Activated naive CD4-positive, alpha-beta T cell treated with anti-CD3 and anti-CD28 coated beads, Interleukin-2, amount 50 U/mL, for 24 hours (primary cell): ENCODE measurements around the gene EIF2AK3.

Experiments
- H3K27ac Mint-ChIP-seq: one replicate; pipeline ENCODE4 v1.8.0; 2021; ENCODE audit warnings: mild to moderate bottlenecking, mixed read lengths
- H3K27me3 Mint-ChIP-seq: one replicate; pipeline ENCODE4 v1.8.0; 2021; ENCODE audit warnings: mixed read lengths
- H3K36me3 Mint-ChIP-seq: one replicate; pipeline ENCODE4 v1.8.0; 2021; ENCODE audit warnings: mixed read lengths
- H3K4me1 Mint-ChIP-seq: one replicate; pipeline ENCODE4 v1.8.0; 2021; ENCODE audit warnings: mixed read lengths
- H3K4me3 Mint-ChIP-seq: one replicate; pipeline ENCODE4 v1.8.0; 2021; ENCODE audit warnings: mild to moderate bottlenecking, mixed read lengths
- H3K9me3 Mint-ChIP-seq: one replicate; pipeline ENCODE4 v1.8.0; 2021; ENCODE audit warnings: mixed read lengths

Gene EIF2AK3

DNA sequence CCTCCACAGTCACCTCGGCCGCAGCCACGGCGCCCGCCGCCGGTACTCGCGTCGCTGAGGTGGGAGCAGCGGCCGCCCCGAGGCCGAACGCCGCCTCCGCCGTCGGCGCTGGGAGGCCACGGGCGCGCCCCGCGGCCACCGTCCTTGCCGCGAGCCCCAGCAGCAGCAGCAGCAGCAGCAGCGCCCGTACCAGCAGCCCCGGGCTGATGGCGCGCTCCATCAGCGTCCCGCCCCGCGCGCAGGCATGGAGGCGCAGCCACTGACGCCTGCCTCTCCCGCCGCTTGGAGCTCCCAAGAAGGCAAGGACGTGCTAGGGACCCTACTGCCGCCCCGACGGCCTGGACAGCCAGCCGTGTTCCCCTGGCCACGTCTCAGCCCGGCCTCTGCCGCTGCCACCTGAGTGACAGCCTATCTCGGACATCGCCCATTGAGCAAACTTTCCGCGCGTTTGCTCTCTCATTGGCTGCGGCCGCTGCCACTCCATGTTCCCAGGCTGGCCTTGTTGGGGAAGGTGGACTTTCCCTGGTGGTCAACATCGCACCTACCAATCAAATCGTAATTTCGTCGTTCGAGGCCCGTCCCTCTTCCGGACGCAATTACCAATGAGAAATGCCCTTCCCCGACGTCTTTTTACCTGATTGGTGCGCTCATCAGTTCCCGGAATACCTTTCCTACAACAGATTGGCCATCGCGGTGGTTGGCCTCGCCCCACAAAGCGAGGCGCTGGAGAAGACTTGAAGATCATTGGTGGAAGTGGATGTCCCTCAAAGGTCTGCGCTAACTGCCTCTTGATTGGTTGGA is at the start of gene EIF2AK3:
Gene EIF2AK3 (minus strand): TSS at position 410 of the 801 bp plus-strand sequence. CDS start 190 bp downstream, at position 220.
- H3K36me3 Mint-ChIP-seq = no peaks in the 10 kb centered on the region
- H3K4me1 Mint-ChIP-seq = peaks cover 20% of the 10 kb centered on the region
- H3K9me3 Mint-ChIP-seq = no peaks in the 10 kb centered on the region
- peak within 1 kb of the TSS; percentile 95 for H3K27ac Mint-ChIP-seq
- no peaks in the 10 kb centered on the region for H3K27me3 Mint-ChIP-seq
- peak within 1 kb of the TSS; percentile 93 for H3K4me3 Mint-ChIP-seq

DNA sequence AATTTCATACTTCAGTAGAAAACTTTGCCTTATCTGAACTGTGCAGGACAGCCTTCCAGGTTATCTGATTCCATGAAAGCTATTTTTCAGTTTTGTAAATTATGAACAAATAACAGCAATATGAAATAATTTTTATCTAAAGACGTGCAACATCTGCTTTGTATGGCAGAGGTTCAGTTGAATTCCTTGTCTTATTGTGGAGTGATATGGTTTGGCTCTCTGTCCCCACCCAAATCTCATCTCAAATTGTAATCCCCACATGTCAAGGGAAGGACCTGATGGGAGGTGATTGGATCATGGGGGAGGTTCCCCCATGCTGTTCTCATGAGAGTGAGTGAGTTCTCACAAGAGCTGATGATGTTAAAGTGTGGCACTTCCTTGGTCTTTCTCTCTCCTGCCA is 46.1 kb upstream of the EIF2AK3 start:
- Mint-ChIP-seq H3K36me3 (no peaks in the 10 kb centered on the region), H3K4me3 (no peak overlapping the region), H3K4me1 (no peaks in the 10 kb centered on the region), H3K27me3 (no peaks in the 10 kb centered on the region), H3K27ac (no peak overlapping the region), H3K9me3 (no peaks in the 10 kb centered on the region)

DNA sequence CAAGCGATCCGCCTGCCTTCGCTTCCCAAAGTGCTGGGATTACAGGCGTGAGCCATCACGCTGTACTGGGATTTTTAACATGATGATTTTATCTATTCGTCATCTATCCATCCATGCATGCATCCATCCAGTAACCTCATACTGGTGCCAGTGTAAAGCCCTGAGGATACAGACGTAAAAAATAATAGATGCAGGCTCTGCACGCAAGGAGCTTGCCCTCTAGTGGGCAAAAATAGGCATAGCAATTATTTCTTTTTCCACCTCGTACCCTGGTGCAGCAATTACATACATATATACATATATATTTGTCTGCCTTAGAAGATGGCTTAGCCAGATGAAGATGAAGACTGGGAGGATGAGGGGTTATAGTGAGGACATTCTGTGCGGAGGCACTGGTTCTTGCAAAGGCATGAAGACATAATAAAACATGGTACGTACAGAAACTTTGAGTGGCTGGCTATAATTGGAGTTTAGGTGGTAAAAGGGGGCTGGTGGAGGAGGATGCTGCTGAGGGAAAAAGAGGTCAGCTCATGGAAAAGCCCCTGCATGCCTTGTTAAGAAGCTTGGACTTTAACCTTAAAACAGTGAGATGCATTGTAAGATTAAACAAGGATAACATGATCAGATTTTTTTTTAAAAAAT is 44.6 kb upstream of the EIF2AK3 start:
- no peaks in the 10 kb centered on the region for H3K27me3 Mint-ChIP-seq
- H3K27ac Mint-ChIP-seq = no peak overlapping the region
- H3K4me3 Mint-ChIP-seq = no peak overlapping the region
- no peaks in the 10 kb centered on the region for H3K36me3 Mint-ChIP-seq
- no peaks in the 10 kb centered on the region for H3K9me3 Mint-ChIP-seq
- no peaks in the 10 kb centered on the region for H3K4me1 Mint-ChIP-seq

DNA sequence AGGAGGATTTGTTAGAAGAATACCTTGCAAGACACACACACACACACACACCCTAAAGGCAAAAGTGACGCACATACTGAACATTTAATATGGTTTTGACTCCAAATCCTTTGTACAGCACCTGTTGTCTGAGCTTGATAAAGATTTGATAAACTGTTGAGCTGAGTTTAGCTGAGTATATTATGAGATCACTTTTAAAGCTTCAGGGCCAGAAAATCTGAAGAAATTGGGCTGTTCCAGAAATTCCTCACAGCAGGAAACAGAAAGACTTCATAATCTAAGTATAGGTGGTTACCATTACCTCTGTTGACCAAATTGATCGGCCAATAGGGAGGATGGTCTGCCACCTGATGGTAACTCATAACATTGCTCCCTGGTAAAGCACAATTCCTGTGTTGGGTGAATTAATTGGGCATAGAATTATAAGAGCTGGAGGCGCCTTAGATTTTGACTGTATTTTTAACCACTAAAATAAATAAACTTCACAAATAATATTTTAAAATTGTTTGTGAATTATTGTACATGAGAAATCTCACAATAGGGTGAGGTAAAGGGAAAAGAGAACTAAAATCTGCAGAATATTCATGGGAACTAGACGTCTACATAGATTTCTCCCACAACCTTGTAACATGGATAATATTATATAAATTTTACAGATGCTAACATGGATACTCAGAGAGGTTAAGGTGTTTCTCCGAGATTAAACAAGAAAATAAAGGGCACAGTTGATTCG is 42.4 kb upstream of the EIF2AK3 start:
- Mint-ChIP-seq H3K4me1 (no peaks in the 10 kb centered on the region), H3K27me3 (no peaks in the 10 kb centered on the region)

DNA sequence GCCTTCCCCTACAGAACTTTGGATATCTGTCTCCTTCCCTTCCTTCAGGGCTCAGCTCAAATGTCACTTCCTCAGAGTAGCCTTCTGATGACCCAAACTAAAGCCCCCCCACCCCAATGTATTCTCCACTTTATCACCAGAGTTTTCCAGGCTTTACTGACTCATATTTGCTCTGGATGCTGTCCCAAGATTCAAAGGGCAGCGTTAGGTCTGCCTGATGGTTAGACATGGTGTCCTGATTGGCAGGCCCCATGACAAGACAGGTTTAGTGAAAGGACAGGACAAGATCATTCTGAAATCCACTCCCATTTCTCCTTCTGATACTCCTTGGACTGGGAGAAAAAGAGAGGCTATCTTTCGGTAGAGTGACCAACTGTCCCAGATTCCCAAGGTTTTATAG is 41.6 kb upstream of the EIF2AK3 start:
- H3K27me3 Mint-ChIP-seq = no peaks in the 10 kb centered on the region
- H3K9me3 Mint-ChIP-seq = no peaks in the 10 kb centered on the region
- no peaks in the 10 kb centered on the region for H3K4me1 Mint-ChIP-seq
- no peak overlapping the region for H3K27ac Mint-ChIP-seq
- H3K36me3 Mint-ChIP-seq = no peaks in the 10 kb centered on the region
- H3K4me3 Mint-ChIP-seq = no peak overlapping the region

More for the DNA sequence above, 42.4 kb upstream of the EIF2AK3 start:
- no peaks in the 10 kb centered on the region for H3K9me3 Mint-ChIP-seq
- H3K4me3 Mint-ChIP-seq = no peak overlapping the region
- no peak overlapping the region for H3K27ac Mint-ChIP-seq
- no peaks in the 10 kb centered on the region for H3K36me3 Mint-ChIP-seq

DNA sequence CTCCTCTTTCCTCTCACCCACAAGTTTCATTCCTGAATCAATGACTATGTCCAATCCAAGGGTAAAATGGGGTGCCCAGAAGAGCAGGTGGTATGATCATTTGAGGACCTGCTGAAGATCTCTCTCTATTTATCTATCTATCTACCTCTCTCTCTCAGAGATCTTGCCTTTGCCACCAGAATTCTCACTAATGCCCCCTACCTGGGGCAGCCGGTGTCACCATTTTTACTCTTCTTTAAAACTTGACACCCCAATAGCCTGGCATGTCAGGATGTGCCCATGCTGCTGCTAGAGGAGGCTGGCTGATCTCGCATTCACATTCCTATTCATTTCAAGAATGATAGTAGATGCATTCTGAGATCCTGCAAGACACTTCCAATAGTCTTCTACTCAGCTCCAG is 40.0 kb upstream of the EIF2AK3 start:
- H3K4me1 Mint-ChIP-seq = no peaks in the 10 kb centered on the region
- no peak overlapping the region for H3K27ac Mint-ChIP-seq
- no peaks in the 10 kb centered on the region for H3K27me3 Mint-ChIP-seq
- no peaks in the 10 kb centered on the region for H3K9me3 Mint-ChIP-seq
- H3K36me3 Mint-ChIP-seq = no peaks in the 10 kb centered on the region
- H3K4me3 Mint-ChIP-seq = no peak overlapping the region

DNA sequence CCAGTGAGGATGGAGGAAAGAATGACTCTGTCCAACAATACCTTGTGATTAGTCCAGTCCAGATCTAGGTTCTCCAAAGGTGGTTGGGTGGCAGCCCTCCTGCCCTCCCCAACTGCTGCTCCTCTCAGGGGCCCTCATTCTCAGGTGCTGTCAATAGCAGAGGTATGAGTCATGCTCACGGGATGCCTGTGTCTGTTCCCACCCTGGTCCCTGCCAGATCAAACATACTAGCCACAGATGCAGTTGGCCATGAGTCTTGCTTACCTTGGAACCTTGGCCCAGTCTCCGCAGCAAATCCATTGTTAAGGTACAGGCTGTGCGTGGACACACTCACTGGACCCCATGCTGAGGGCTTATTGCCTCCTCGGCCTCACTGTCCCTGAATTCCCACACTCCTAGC is 39.3 kb upstream of the EIF2AK3 start:
- Mint-ChIP-seq H3K36me3 (no peaks in the 10 kb centered on the region), H3K4me1 (no peaks in the 10 kb centered on the region), H3K9me3 (no peaks in the 10 kb centered on the region), H3K27me3 (no peaks in the 10 kb centered on the region), H3K4me3 (no peak overlapping the region), H3K27ac (no peak overlapping the region)

DNA sequence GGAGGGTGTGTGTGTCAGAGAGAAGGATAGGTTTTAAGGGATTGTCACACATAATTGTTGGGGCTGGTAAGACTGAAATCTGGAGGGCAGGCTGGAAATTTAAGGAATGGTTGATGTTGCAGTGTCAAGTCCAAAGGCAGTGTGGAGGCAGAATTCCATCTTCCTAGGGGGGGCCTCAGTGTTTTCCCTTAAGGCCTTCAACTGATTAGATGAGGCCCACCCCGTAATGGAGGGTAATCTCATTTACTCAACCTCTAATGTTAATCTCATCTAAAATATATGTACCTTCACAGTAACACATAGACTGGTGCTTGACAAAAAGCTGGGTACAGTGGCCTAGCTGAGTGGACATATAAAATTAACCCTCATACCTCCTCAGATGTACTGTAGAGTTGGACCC is 33.4 kb upstream of the EIF2AK3 start:
- Mint-ChIP-seq H3K27ac (no peak overlapping the region), H3K36me3 (no peaks in the 10 kb centered on the region), H3K9me3 (no peaks in the 10 kb centered on the region), H3K4me3 (no peak overlapping the region), H3K27me3 (no peaks in the 10 kb centered on the region), H3K4me1 (no peaks in the 10 kb centered on the region)

DNA sequence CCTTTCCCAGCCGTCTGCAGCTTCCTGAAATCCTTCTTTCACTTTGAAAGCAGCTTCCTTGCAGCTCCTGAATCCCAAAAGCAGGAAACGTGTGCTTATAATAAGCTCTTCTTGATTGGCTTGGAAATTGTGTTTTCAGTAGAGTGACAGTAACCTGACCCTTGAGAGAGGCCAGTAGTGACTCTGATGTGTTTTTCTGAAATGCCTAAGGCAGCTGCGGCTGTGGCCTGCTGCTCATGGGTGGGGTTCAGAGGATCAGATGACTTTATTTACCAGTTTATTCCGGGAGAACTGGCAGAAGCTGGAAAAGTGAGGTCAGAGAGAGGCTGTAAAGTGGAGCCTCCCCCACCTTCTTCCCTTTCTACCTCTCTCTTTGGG is 32.3 kb upstream of the EIF2AK3 start:
- Mint-ChIP-seq H3K36me3 (no peaks in the 10 kb centered on the region), H3K27ac (no peak overlapping the region), H3K9me3 (no peaks in the 10 kb centered on the region), H3K27me3 (no peaks in the 10 kb centered on the region), H3K4me3 (no peak overlapping the region), H3K4me1 (no peaks in the 10 kb centered on the region)

DNA sequence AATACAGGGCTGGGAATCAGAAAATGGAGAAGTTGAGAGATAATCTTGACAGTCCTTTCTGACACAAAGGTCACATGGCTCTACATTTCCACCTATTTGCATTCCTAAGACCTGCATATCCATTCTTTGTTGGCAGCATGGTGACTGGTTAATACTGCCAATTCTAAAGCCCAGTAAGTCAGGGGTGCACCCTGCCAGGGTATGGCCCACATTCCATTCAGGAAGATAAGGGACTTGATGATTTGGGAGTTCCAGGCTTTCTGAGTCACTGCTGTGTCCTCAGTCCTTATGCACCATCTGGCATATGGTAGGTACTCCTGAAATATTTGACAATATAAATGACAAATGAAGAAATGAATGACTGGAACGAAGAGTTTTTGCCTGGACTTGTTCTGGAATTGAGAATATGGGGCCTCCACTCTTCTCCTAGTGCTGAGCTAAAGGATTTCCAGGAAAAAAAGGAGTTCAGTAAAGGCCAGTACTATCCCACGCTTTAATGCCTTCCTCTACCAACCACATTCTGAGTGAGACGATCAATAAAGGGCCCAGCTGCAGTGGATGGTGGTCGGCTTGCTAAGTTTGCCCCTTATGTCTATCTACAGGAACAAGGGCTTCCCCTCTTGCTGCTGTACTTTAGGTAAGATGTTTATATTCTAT is 31.7 kb upstream of the EIF2AK3 start:
- Mint-ChIP-seq H3K9me3 (no peaks in the 10 kb centered on the region), H3K36me3 (no peaks in the 10 kb centered on the region), H3K27ac (no peak overlapping the region), H3K27me3 (no peaks in the 10 kb centered on the region), H3K4me3 (no peak overlapping the region), H3K4me1 (no peaks in the 10 kb centered on the region)

DNA sequence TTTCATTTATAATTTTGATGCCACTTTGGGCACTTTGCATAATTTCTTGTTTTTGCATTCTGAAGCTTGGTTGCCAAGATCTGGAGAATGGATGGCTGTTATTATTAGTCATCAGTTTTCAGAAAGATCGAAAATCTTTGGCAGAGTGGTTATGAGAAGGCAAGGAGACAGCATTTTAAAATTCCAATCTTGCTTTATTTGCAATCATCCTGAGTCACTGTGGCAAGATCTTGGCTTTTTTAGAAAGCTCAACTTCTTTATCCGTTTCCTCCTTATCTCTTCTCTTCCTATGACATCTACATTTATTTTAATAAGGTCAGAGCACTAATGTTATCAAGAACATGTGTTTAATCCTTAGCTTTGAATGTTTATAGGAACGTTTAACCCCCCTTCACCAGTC is 31.1 kb upstream of the EIF2AK3 start:
- H3K27me3 Mint-ChIP-seq = no peaks in the 10 kb centered on the region
- no peaks in the 10 kb centered on the region for H3K36me3 Mint-ChIP-seq
- no peaks in the 10 kb centered on the region for H3K4me1 Mint-ChIP-seq
- no peak overlapping the region for H3K4me3 Mint-ChIP-seq
- no peaks in the 10 kb centered on the region for H3K9me3 Mint-ChIP-seq
- no peak overlapping the region for H3K27ac Mint-ChIP-seq

DNA sequence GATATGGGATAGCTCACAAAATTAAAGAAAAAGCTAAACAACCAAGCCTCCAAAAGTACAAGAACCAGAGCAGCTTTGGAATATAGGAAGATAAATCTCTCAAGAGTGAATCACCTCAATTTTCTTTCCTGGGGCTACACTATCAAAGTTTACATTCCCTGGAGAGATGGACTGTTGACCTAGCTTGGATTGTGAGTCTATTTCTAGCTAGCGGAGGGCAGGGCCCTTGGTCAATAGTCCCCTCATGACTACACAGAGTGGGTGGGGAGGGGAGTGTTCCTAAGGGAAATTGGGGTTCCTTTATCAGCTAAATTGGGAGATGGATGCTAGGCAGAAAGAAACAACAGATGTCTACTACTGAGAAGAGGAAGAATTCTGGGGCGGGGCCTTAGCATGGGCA is 29.9 kb upstream of the EIF2AK3 start:
- Mint-ChIP-seq H3K36me3 (no peaks in the 10 kb centered on the region), H3K9me3 (no peaks in the 10 kb centered on the region)

DNA sequence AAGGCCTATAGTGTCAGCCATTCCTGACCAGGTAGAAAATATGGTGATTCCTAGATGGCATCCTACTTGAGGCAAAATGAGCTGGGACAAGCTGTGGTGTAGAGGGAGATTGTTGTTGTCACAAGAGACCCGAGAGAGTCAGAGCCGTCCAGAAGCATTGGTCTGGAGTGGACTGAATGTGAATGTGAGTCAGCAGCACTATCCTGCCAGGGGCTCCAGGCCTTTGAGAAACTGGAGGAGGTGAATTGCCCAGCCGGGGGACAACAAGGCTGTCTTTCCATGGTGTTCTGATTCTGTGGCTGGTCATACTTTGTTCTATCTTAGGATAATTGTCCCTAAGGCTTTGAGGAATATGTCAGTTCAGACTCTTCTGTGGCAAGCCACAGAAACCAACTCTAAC is 29.4 kb upstream of the EIF2AK3 start:
- Mint-ChIP-seq H3K27ac (no peak overlapping the region), H3K27me3 (no peaks in the 10 kb centered on the region), H3K4me3 (no peak overlapping the region), H3K9me3 (no peaks in the 10 kb centered on the region), H3K36me3 (no peaks in the 10 kb centered on the region), H3K4me1 (no peaks in the 10 kb centered on the region)

More for the DNA sequence above, 29.9 kb upstream of the EIF2AK3 start:
- Mint-ChIP-seq H3K27me3 (no peaks in the 10 kb centered on the region), H3K4me3 (no peak overlapping the region), H3K4me1 (no peaks in the 10 kb centered on the region), H3K27ac (no peak overlapping the region)

DNA sequence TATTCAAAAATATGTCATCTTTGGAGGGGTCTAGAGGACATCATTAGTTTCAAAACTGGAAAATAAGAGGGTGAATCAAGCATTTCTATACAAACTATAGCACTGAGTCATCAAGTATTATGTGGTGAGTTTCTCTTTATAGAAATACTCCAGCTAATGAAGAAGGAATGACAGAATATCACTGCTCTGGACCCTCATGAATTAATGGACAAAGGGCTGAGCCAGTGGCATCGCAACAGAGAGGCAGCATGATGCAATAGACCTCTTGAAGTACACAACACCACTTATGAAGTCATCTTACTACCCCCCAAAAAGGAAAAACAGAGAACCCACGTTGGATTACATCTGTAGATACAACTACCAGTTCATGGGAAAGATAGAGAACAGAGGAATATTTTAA is 27.4 kb upstream of the EIF2AK3 start:
- Mint-ChIP-seq H3K27ac (no peak overlapping the region), H3K27me3 (no peaks in the 10 kb centered on the region), H3K36me3 (no peaks in the 10 kb centered on the region), H3K4me3 (no peak overlapping the region), H3K9me3 (no peaks in the 10 kb centered on the region), H3K4me1 (no peaks in the 10 kb centered on the region)

DNA sequence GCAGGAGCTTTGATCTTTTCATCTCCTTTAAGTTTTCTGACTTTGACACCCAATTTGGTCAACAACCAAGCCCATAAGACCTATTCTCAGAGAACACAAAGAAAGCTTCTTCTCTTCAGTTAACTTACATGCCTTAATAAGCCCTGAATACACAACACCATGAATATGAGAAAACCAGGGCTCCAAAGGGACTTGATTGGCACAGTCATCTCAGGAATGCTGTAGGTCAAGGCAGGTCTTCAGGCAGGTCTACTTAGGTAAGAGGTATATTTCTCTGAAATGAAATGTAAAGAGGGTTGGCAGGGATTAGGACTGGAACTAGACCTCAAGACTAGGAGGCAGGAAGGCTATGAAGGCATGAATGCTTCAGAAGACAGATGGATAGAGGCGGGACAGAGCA is 24.4 kb upstream of the EIF2AK3 start:
- Mint-ChIP-seq H3K4me3 (no peak overlapping the region), H3K9me3 (no peaks in the 10 kb centered on the region), H3K27ac (no peak overlapping the region), H3K36me3 (no peaks in the 10 kb centered on the region), H3K27me3 (no peaks in the 10 kb centered on the region), H3K4me1 (no peaks in the 10 kb centered on the region)
